Common myeloid progenitor, CD34-positive (primary cell): ENCODE measurements around the gene CYTH1.

Source experiments
- CTCF ChIA-PET: fragments of 350-600 bp; sonication (Branson Sonifier 250); formaldehyde crosslinking; loops from one replicate; lab custom pipeline; 2021; ENCODE audit warnings: antibody characterized with exemption; lab: Charles Lee
- POLR2A ChIA-PET: fragments of 350-600 bp; sonication (Branson Sonifier 250); formaldehyde crosslinking; loops from one replicate; lab custom pipeline; 2021; ENCODE audit warnings: antibody characterized with exemption; lab: Charles Lee
- DNase-seq, 3 donors: peaks; one replicate each; pipeline versions ENCODE4 v3.0.0 to v3.0.0-alpha.2; 2013
- H3K27ac ChIP-seq, 2 experiments: 1 replicate in 1 of 2; 2 replicates in 1 of 2; pipeline ENCODE4 v1.7.0; 2013; ENCODE audit warnings: inconsistent platforms in 2 of 2, low read length in 2 of 2, mild to moderate bottlenecking in 2 of 2, low read depth in 1 of 2, moderate library complexity in 1 of 2; ENCODE audit not compliant: severe bottlenecking in 2 of 2, insufficient read depth in 1 of 2, poor library complexity in 1 of 2
- H3K27me3 ChIP-seq, 5 experiments: replicated peaks in 2 of 5; 1 replicate in 3 of 5; 2 replicates in 2 of 5; pipeline versions ENCODE4 v1.6.1 to v1.7.0; 2013; ENCODE audit warnings: low read length in 4 of 5, mild to moderate bottlenecking in 2 of 5, moderate library complexity in 2 of 5, inconsistent platforms in 1 of 5; ENCODE audit not compliant: insufficient read depth in 5 of 5, control insufficient read depth in 4 of 5
- H3K36me3 ChIP-seq, 4 experiments: 1 replicate in 2 of 4; 2 replicates in 2 of 4; pipeline versions ENCODE4 v1.6.1 to v1.7.0; 2013; ENCODE audit warnings: low read length in 3 of 4, control low read depth in 1 of 4, mild to moderate bottlenecking in 1 of 4; ENCODE audit not compliant: control insufficient read depth in 4 of 4, insufficient read depth in 4 of 4
- H3K4me1 ChIP-seq, 4 experiments: 1 replicate in 3 of 4; 2 replicates in 1 of 4; pipeline versions ENCODE4 v1.6.1 to v1.7.1; 2013; ENCODE audit warnings: low read length in 3 of 4, mild to moderate bottlenecking in 3 of 4, control low read depth in 1 of 4, inconsistent platforms in 1 of 4, moderate library complexity in 1 of 4; ENCODE audit not compliant: control insufficient read depth in 4 of 4, insufficient read depth in 4 of 4; ENCODE audit errors: control extremely low read depth in 1 of 4
- H3K4me3 ChIP-seq, 7 experiments: 1 replicate in 4 of 7; 2 replicates in 3 of 7; pipeline versions ENCODE4 v1.5.1 to v1.7.0; 2013; ENCODE audit warnings: mild to moderate bottlenecking in 7 of 7, low read length in 6 of 7, moderate library complexity in 6 of 7, inconsistent platforms in 2 of 7, low read depth in 2 of 7, control low read depth in 1 of 7; ENCODE audit not compliant: insufficient read depth in 4 of 7, control insufficient read depth in 1 of 7; ENCODE audit errors: extremely low read depth in 1 of 7
- H3K9me3 ChIP-seq, 5 experiments: 1 replicate in 4 of 5; 2 replicates in 1 of 5; pipeline versions ENCODE4 v1.6.1 to v1.7.1; 2013; ENCODE audit warnings: low read length in 4 of 5, mild to moderate bottlenecking in 2 of 5, inconsistent platforms in 1 of 5, low read depth in 1 of 5, moderate library complexity in 1 of 5; ENCODE audit not compliant: control insufficient read depth in 4 of 5, insufficient read depth in 2 of 5; ENCODE audit errors: control extremely low read depth in 1 of 5
- WGBS: methylation state at CpG from one replicate; pipeline ENCODE4 v1.1.5; 2013; ENCODE audit not compliant: insufficient coverage; 5-methylcytosine and 5-hydroxymethylcytosine counted together

The CYTH1 gene

GRCh38 chr17:78712043-78712442, 70.0 kb downstream of the CYTH1 start:
- ChIA-PET POLR2A (no interaction called here), CTCF (interaction anchor here (1.4 to 6.1 kb wide), 2 partner anchors 10 to 215 kb away, joined by 3 to 57 read pairs; no protein-coding TSS in a partner anchor)
- Histone ChIP-seq H3K4me1 (peaks cover 15 to 24% (median 17%) of the 10 kb centered on the region in 4 experiments), H3K27me3 (no peaks in the 10 kb centered on the region), H3K27ac (no peak overlapping the region), H3K36me3 (peaks cover 5 to 12% (median 10%) of the 10 kb centered on the region in 4 experiments), H3K4me3 (no peak overlapping the region), H3K9me3 (no peaks in the 10 kb centered on the region)
- DNase-seq = no peak
- no CpG with 5 or more reads among the region's 2 CpGs for WGBS

- Histone ChIP-seq H3K36me3 (peaks cover 7 to 21% (median 14%) of the 10 kb centered on the region in 4 experiments), H3K4me1 (peaks cover 3 to 10% (median 7%) of the 10 kb centered on the region in 4 experiments), H3K27ac (no peak overlapping the region), H3K27me3 (no peaks in the 10 kb centered on the region), H3K9me3 (no peaks in the 10 kb centered on the region), H3K4me3 (no peak overlapping the region)
- POLR2A ChIA-PET = interaction anchor here (0.6 kb wide), 1 partner anchor 72 kb away, joined by 3 read pairs; no protein-coding TSS in a partner anchor
- WGBS = 95% methylated on average over 4 of the region's 4 CpGs
- DNase-seq = no peak
- CTCF ChIA-PET = interaction anchor here (1.1 to 6.1 kb wide), 5 partner anchors 11 to 213 kb away, joined by 4 to 57 read pairs (median 7); no protein-coding TSS in a partner anchor
Measured at GRCh38 chr17:78710607-78711006, 71.5 kb downstream of the CYTH1 start.

GRCh38 chr17:78709751-78710181, 72.3 kb downstream of the CYTH1 start:
- WGBS = 83% methylated on average over 3 of the region's 4 CpGs
- POLR2A ChIA-PET = interaction anchor here (0.6 to 1.0 kb wide), 3 partner anchors 12 to 1672 kb away, joined by 3 to 4 read pairs (median 3); no protein-coding TSS in a partner anchor
- Histone ChIP-seq H3K36me3 (peaks cover 9 to 27% (median 21%) of the 10 kb centered on the region in 4 experiments), H3K27me3 (no peaks in the 10 kb centered on the region), H3K4me1 (peaks cover 0 to 7% (median 1%) of the 10 kb centered on the region in 4 experiments), H3K4me3 (no peak overlapping the region), H3K27ac (no peak overlapping the region), H3K9me3 (no peaks in the 10 kb centered on the region)
- CTCF ChIA-PET = interaction anchor here (0.6 to 6.1 kb wide), 18 partner anchors 8 to 221 kb away, joined by 3 to 57 read pairs (median 4); no protein-coding TSS in a partner anchor
- no peak for DNase-seq

- 80% methylated on average over 4 of the region's 10 CpGs for WGBS
- CTCF ChIA-PET = interaction anchor here (0.6 to 6.1 kb wide), 25 partner anchors 9 to 220 kb away, joined by 3 to 57 read pairs (median 3); no protein-coding TSS in a partner anchor
- POLR2A ChIA-PET = interaction anchor here (0.6 to 1.0 kb wide), 3 partner anchors 13 to 1672 kb away, joined by 3 to 4 read pairs (median 3); no protein-coding TSS in a partner anchor
- H3K4me3 ChIP-seq = no peak overlapping the region
- no peak overlapping the region for H3K27ac ChIP-seq
- H3K27me3 ChIP-seq = no peaks in the 10 kb centered on the region
- H3K36me3 ChIP-seq = peaks cover 9 to 28% (median 23%) of the 10 kb centered on the region in 4 experiments
- no peaks in the 10 kb centered on the region for H3K9me3 ChIP-seq
- H3K4me1 ChIP-seq = peaks cover 0 to 7% (median 0%) of the 10 kb centered on the region in 4 experiments
- DNase-seq = no peak
Measured at GRCh38 chr17:78709119-78709681, 72.9 kb downstream of the CYTH1 start.

GRCh38 chr17:78708510-78708973, 73.5 kb downstream of the CYTH1 start:
- Histone ChIP-seq H3K27me3 (no peaks in the 10 kb centered on the region), H3K4me3 (no peak overlapping the region), H3K4me1 (peaks cover 0 to 7% (median 0%) of the 10 kb centered on the region in 4 experiments), H3K36me3 (peaks cover 13 to 33% (median 25%) of the 10 kb centered on the region in 4 experiments), H3K9me3 (no peaks in the 10 kb centered on the region), H3K27ac (no peak overlapping the region)
- CTCF ChIA-PET = interaction anchor here (1.0 to 6.1 kb wide), 26 partner anchors 9 to 222 kb away, joined by 3 to 57 read pairs (median 4); no protein-coding TSS in a partner anchor
- POLR2A ChIA-PET = no interaction called here
- WGBS = 14% methylated on average over 3 of the region's 6 CpGs
- DNase-seq = peak; percentile 63 to 85 (median 81)

GRCh38 chr17:78707923-78708322, 74.2 kb downstream of the CYTH1 start:
- Histone ChIP-seq H3K9me3 (no peaks in the 10 kb centered on the region), H3K27me3 (no peaks in the 10 kb centered on the region), H3K36me3 (peaks cover 15 to 34% (median 25%) of the 10 kb centered on the region in 4 experiments), H3K4me1 (peaks cover 0 to 7% (median 0%) of the 10 kb centered on the region in 4 experiments), H3K4me3 (no peak overlapping the region), H3K27ac (no peak overlapping the region)
- ChIA-PET CTCF (interaction anchor here (0.7 to 6.1 kb wide), 22 partner anchors 10 to 221 kb away, joined by 3 to 57 read pairs (median 4); no protein-coding TSS in a partner anchor), POLR2A (no interaction called here)
- WGBS = 94% methylated on average over 7 of the region's 7 CpGs
- DNase-seq = no peak
